GM19239 (cell line): ENCODE results near the gene TRIO.

ENCODE experiments used
- DNase-seq: peaks from one replicate; pipeline ENCODE4 v3.0.0; 2011; ENCODE audit warnings: low spot score; ENCODE audit not compliant: insufficient read length
- FAIRE-seq: peaks from 2 replicates; lab custom pipeline; 2011; peaks lifted over from hg19 to GRCh38; lab: Jason Lieb, UNC

TRIO gene

DNA sequence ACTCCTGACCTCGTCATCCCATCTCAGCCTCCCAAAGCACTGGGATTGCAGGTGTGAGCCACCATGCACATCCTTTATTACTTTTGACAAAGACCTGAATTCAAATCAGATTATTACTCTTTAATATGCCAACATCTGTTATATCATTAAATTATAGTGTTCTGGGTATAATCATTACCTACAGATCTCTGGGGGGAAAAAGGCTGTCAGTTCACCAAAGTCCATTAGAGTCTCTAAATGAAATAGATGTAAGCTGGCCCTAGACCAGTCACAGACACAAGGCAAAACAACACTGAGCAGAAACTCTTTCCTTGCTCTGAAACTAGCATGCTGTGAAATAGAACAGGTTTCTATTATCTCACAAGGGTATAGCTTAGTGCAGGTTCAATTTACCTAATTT lies 21.6 kb upstream of the TRIO start:
- no peak for FAIRE-seq

GRCh38 chr5:14122089-14122488 lies 21.1 kb upstream of the TRIO start:
- no peak for FAIRE-seq

More for the DNA sequence above, 21.6 kb upstream of the TRIO start:
- DNase-seq, result no peak

DNA sequence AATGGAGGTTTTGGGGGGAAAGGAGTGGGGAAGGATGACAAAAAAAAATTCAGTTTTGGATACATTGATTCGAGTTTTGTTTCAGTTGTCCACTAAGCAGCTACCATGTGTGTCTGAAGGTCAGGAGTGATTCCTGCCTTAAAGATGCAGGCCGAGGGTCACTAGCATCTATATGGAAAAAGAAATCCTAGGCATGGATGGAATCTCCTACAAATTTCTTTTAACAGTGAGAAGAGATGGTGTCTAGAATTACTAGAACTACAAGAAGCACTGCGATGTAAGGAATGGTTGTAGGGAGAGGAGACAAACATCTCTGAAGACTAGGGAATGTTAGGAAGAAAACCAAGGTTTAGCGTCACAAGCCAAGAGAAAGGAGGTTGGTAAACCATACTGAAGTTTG lies 19.6 kb upstream of the TRIO start:
- no peak for FAIRE-seq
- no peak for DNase-seq

More at GRCh38 chr5:14122089-14122488, 21.1 kb upstream of the TRIO start:
- DNase-seq, result no peak

- DNase-seq (no peak), FAIRE-seq (no peak)
Observed at GRCh38 chr5:14123974-14124482, 19.1 kb upstream of the TRIO start.

DNA sequence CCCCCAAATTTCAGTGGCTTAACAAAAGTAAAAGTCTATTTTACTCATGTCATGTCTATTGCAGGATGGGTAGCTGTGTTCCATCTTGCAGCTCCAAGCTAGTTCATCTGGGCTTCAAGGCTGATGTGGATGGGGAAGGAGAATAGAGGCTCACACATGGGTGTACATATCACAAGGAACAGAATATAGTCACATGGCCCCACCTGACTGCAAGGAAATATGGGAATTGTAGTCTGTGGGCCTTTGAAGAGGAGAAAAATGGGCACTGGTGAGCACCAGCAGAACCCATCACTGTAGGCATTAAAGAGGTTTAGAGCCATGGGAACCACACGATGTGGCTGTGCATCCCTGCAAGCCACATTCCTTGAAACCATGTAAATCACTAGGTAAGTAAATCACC lies 17.9 kb upstream of the TRIO start:
- DNase-seq (no peak), FAIRE-seq (no peak)

DNA sequence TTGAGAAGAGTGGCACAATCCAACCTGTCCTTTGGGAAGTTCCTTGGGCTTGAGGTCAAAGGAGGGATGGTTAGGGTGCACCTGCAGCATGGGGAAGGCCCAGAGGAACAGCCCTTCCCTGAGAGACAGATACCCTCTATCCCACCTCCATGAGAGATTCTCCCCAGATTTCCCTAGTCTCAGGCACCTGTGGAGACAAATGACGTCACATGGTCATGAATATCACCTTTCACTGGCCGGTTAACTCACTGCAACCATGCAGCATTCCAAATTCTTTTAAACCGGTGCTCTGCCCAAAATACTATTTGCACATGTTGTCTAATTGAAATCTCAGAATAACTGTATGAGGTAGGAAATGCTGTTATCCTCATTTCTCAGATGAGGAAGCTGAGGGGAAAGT lies 15.6 kb upstream of the TRIO start:
- FAIRE-seq (no peak), DNase-seq (no peak)

DNA sequence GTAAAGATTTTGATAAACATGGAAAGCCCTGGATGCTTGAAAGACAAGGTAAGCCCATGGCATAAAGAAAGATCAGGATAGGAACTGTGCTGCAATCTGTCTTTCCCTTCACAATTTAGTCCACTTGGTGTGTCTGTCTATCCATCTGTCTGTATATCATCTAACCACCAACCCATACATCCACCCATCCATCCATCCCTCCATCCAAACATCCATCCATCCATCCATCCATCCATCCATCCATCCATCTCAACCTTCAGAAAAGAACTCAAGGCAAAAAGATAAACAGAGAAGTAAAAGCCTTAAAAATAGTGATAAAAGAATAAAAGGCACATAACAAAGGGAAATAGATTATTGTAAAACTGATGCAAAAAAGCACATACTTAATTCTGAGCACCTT lies 15.1 kb upstream of the TRIO start:
- no peak for FAIRE-seq
- DNase-seq, result no peak

- no peak for FAIRE-seq
- DNase-seq, result no peak
Observed at GRCh38 chr5:14129123-14129522, 14.0 kb upstream of the TRIO start.

DNA sequence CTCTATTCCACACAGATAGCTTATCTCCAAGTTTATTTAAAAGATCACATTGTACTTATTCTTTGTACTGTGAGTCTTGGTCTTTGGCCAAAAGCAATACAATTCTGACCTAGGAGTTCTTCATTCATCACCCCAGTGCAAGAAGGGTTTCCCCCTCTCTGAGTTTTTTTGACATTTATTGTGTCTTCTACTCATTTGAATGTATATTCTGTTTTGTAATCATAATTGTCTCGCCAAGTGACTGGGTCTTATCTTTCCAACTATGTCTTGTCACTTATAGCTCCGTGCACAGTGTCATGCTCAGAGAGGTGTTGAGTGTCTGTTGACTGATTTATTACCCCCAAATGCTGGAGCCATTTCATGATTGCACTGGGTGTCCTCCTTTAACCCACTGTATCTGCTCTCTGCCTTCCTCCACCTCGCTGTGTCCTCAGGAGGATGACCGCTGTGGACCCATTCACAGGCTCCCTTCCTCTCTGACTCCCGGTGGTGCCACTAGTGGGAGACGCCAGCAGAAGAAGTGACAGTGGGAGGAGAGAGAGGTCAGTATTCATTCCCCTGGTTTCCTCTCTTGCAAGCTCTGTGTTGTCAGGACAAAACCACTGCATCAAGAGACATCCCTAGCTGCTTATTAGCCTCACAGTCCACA lies 11.2 kb upstream of the TRIO start:
- DNase-seq (no peak), FAIRE-seq (no peak)

DNA sequence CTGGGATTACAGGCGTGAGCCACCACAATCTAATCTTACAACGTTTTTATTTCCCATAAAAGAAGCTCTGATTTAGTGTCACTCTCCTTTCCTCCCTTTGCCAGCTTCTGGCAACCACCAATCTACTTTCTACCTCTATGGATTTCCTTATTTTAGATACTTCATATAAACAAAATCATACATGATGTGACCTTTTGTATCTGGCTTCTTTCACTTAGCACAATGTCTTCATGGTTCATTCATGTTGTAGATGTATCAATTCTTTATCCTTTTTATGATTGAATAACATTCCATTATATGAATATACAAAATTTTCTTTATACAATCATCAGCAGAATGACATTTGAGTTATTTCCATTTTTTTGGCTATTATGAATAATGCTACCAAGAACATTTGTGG lies 9.7 kb upstream of the TRIO start:
- FAIRE-seq (no peak), DNase-seq (no peak)

DNA sequence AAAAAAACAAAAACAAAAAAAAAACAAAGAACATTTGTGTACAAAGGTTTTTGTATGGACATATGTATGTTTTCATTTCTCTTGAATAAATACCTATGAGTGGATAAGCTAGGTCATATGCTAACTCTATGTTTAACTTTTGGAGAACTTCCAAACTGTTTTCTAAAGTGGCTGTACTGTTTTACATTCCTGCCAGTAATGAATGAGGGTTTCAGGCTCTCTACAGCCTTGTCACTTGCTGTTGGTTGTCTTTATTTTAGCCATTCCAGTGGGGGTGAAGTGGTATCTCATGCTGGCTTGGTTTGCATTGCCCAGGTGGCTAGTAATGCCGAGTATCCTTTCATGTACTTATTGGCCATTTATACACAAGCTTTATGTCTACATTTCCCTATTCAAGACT lies 9.1 kb upstream of the TRIO start:
- FAIRE-seq (no peak), DNase-seq (no peak)

- DNase-seq, result no peak
- FAIRE-seq, result no peak
Observed at GRCh38 chr5:14134771-14135170, 8.4 kb upstream of the TRIO start.

DNA sequence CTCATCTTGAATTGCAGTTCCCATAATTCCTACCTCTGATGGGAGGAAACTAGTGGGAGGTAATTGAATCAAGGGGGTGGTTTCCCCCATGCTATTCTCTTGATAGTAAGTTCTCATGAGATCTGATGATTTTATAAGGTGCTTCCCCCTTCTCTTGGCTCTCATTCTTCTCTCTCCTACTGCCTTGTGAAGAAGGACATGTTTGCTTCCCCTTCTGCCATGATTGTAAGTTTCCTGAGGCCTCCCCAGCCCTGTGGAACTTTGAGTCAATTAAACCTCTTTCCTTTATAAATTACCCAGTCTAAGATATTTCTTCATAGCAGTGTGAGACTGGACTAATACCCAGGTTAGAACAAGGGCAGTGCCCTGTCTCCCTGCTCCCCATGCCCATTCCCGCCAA lies 7.5 kb upstream of the TRIO start:
- no peak for FAIRE-seq

GRCh38 chr5:14136228-14136627 lies 6.9 kb upstream of the TRIO start:
- DNase-seq (no peak), FAIRE-seq (no peak)

More for the DNA sequence above, 7.5 kb upstream of the TRIO start:
- DNase-seq, result no peak

DNA sequence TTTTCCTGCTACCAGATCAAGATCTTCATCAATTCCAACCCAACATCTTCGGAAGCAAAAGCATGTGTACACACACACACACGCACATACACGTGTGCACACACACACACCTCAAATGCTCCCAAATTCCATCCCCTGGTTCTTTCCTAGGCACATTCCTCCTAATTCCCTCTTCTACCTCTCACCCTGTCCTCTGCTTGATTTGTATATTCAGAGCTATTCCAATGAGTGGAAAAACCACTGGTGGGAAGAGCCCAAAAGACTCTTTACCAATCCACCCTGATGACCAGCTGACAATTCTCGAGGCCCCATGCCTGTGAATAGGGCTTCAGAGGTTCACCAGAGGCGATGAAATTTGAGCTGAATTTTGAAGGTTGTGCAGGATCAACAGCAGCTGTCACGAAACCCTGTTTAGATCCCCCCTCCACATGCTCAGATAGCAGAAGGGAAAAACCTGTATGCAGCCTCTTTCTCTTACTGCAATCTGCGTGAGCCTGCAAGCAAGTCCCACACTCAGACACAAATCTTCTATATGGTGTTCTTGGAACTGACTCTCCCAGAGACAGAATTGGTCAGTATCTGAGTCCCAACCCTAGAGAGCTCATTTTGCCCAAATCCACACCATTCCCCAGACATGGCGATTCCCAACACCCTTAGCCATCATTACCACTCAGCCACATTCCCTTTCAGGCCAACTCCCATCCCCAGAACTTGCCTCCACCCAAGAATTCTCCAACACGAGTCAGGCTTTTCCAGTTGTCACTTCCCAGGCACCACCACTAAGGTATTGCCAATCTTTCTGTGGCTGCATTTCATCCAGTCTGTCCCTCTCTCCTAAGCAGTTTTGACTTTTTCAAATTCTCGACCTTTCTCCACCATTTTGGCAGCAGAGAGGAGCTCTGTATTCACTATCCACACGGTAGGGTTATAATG lies 4.3 kb upstream of the TRIO start:
- FAIRE-seq, result no peak
- DNase-seq, result no peak

DNA sequence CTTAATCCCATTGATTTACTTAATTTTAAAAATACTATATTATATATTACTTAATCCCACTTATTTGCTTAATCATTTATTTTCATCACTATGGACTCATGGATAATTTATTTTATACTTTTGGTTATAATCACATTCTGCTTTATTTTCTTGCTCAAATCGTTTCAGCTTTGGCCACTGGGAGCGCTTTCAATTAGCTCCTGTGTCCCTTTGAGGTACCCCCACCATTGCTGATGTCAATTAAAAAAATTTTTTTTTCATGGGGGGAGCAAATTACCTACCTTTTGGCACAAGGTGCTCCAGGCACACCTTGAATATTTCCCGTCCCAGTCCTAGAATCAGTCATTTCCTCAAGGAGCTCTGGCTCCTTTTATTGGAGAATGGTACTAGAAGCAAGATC lies 1.4 kb upstream of the TRIO start:
- FAIRE-seq, result no peak

GRCh38 chr5:14142202-14142826 lies 828 bp upstream of the TRIO start:
- FAIRE-seq, result peak; percentile 92
- DNase-seq, result no peak

More for the DNA sequence above, 1.4 kb upstream of the TRIO start:
- no peak for DNase-seq

GRCh38 chr5:14143546-14143840 lies 351 bp downstream of the TRIO start:
- FAIRE-seq, result no peak
- peak; percentile 36 for DNase-seq

DNA sequence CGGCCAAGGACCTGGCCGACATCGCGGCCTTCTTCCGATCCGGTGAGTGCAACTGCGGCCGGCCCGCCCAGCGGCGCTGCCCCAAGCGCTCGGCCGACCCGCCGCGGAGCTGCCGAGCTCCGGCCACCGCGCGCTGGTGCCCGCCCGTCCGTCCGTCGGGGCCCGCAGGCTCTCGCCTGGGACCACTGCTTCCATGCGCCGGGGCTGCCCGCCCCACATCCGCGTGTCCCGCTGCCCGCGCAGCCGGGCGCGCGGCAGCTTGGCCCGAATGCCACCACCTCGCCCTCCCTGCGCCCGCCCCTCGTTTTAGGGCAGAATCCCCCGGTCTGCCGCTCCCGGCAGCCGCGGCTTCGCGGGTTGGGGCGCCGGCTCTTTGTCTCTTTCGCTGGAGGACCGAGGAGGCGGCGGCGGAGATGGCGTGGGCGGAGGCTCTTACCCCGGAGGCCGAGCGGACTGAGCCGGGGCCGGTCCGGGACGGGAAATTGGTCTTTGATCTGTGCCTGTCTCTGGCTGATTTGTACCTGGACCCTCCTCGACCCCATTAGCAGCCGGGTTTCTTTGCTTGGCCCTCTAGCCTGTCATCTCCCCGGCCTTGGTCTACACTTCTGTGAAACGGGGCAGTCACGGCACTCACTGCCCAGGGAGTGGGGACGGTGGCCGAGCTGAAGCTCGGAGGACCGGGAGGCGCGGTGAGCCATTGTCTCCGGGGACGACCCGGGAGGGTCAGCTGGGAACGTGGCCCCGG lies 871 bp downstream of the TRIO start:
- FAIRE-seq (no peak), DNase-seq (peak; percentile 42)
